ENCODE measurements around the gene FHAD1.

Gene FHAD1

DNA sequence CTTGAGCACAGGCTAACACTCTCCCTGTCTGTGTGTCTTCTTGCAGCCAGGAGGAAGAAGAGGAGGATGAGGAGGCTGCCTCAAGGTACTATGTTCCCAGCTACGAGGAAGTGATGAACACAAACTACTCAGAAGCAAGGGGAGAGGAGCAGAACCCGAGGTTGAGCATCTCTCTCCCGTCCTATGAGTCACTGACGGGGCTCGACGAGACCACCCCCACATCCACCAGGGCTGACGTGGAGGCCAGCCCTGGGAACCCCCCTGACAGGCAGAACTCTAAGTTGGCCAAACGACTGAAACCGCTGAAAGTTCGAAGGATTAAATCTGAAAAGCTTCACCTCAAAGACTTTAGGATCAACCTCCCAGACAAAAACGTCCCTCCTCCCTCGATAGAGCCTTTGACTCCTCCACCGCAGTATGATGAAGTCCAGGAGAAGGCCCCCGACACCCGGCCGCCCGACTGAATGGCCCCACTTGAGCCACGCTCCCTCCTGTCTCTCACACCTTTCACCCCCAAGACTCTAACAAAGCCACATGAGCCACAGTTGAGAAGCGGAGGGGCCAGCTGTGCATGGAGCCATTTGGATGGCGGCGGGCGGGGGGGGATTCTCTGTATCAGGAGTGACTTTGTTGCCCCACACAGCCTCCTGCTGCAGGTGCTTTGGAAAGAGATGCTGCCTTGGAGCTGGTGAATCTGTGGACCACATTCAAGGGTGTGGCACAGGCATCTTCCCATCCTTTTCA lies 27.6 kb upstream of the FHAD1 start:
- Histone ChIP-seq H3K9me3 (ENCODE audit: control insufficient read depth, insufficient read depth, low read depth, low read length) (no peaks in the 10 kb centered on the region; the same call in 1 of the 2 replicates), H3K27me3 (ENCODE audit: control insufficient read depth, insufficient read depth, low read length) (no peaks in the 10 kb centered on the region), H3K9ac (ENCODE audit: low read length) (no peak overlapping the region), H3K36me3 (ENCODE audit: control insufficient read depth, insufficient read depth, low read length) (0 out of 2 replicates have a peak, but pooled peaks cover 12% of the 10 kb centered on the region), H3K4me3 (ENCODE audit: low read depth, low read length) (no peak overlapping the region), H3K27ac (ENCODE audit: low read depth, low read length) (no peak overlapping the region), H3K4me1 (ENCODE audit: control insufficient read depth, insufficient read depth, low read length) (peaks cover 3% of the 10 kb centered on the region; the same call in 1 of the 2 replicates)

DNA sequence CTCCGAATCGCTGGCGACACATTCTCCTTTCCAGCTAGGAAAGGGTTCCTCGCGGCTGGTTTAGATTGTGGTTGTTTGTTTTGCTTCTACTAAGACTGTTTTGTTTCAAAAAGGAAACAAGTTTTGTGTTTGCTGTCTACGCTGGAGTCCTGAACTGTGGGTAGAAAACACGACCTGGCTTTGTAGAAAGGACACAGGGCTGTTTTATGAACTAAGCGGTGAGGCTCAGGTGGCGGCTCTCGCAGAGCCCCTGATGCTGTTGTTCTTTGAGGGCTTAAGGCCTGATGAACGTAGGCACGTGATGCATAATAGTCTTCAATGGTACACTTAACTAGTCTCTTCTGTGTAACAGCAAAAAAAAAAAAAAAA lies 27.0 kb upstream of the FHAD1 start:
- Histone ChIP-seq H3K36me3 (ENCODE audit: control insufficient read depth, insufficient read depth, low read length) (0 out of 2 replicates have a peak, but pooled peaks cover 11% of the 10 kb centered on the region), H3K9ac (ENCODE audit: low read length) (no peak overlapping the region), H3K9me3 (ENCODE audit: control insufficient read depth, insufficient read depth, low read depth, low read length) (no peaks in the 10 kb centered on the region; the same call in 1 of the 2 replicates), H3K27me3 (ENCODE audit: control insufficient read depth, insufficient read depth, low read length) (no peaks in the 10 kb centered on the region), H3K4me1 (ENCODE audit: control insufficient read depth, insufficient read depth, low read length) (peaks cover 1% of the 10 kb centered on the region; the same call in 1 of the 2 replicates), H3K27ac (ENCODE audit: low read depth, low read length) (no peak overlapping the region), H3K4me3 (ENCODE audit: low read depth, low read length) (no peak overlapping the region)

DNA sequence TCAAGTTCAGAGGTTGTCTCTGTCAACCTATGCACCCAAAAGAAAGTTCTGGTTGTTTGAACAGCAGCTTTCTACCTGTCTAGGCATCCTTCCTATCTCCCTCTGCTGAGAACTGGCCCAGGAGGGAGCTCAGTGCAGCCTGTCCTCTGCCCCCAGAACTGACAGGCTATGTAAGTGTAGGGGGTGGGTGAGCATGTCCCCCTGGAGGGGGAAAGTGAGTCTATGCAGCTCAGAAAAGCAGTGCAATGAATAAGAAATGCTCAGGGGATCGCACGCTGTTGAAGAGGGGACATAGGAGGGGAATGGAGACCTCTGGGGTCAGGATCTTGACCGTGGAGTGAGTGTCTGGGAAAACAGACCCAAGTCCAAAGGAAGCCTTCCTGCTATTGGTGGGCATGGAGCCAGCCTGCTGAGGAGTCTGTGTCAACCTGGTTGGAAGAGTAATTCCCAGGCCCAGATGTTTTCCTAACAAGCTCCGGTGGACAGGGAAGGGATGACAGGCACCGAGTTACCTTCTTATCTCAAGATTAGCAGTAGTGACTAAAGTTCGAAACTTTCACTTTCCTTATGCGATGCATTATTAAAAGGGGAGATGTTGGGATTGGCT lies 26.1 kb upstream of the FHAD1 start:
- H3K4me3 ChIP-seq (ENCODE audit: low read depth, low read length): no peak overlapping the region
- no peaks in the 10 kb centered on the region for H3K27me3 ChIP-seq (ENCODE audit: control insufficient read depth, insufficient read depth, low read length)
- H3K27ac ChIP-seq (ENCODE audit: low read depth, low read length): no peak overlapping the region
- no peaks in the 10 kb centered on the region for H3K4me1 ChIP-seq (ENCODE audit: control insufficient read depth, insufficient read depth, low read length)
- H3K9me3 ChIP-seq (ENCODE audit: control insufficient read depth, insufficient read depth, low read depth, low read length): no peaks in the 10 kb centered on the region; the same call in 1 of the 2 replicates
- H3K9ac ChIP-seq (ENCODE audit: low read length): no peak overlapping the region
- 0 out of 2 replicates have a peak, but pooled peaks cover 7% of the 10 kb centered on the region for H3K36me3 ChIP-seq (ENCODE audit: control insufficient read depth, insufficient read depth, low read length)

DNA sequence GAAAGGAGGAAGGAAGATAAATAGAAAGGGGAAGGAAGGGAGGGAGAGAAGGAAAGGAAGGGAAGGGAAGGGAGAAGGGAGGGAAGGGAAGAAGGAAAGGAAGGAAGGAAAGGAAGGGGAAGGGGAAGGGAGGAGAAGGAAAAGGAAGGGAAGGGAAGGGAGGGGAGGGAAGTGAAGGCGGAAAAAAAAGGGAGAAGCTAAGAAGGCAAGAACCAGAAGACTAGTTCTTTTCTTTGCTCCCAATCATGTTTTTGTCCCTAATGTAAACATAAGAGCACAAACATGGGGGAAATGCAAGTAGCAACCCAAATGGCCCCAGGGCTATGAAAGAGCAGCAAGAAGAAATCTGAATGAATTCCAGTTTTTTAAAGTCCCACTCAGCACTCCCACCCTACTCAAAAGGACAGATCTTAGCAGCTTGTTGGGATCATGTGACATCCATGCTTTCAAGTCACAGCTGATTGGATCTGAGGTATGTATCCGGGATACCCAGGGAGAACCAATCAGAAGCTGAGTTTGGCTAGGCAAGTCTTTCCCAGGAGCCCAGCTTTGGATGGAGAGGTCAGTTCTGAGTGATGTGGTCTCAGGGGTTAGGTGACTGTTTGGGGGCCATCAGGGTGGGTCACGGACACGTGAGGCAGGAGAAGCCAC lies 24.2 kb upstream of the FHAD1 start:
- Histone ChIP-seq H3K9me3 (ENCODE audit: control insufficient read depth, insufficient read depth, low read depth, low read length) (no peaks in the 10 kb centered on the region; the same call in 1 of the 2 replicates), H3K27ac (ENCODE audit: low read depth, low read length) (no peak overlapping the region), H3K4me1 (ENCODE audit: control insufficient read depth, insufficient read depth, low read length) (no peaks in the 10 kb centered on the region), H3K4me3 (ENCODE audit: low read depth, low read length) (no peak overlapping the region), H3K36me3 (ENCODE audit: control insufficient read depth, insufficient read depth, low read length) (0 out of 2 replicates have a peak, but pooled peaks cover 7% of the 10 kb centered on the region), H3K9ac (ENCODE audit: low read length) (no peak overlapping the region), H3K27me3 (ENCODE audit: control insufficient read depth, insufficient read depth, low read length) (no peaks in the 10 kb centered on the region)

DNA sequence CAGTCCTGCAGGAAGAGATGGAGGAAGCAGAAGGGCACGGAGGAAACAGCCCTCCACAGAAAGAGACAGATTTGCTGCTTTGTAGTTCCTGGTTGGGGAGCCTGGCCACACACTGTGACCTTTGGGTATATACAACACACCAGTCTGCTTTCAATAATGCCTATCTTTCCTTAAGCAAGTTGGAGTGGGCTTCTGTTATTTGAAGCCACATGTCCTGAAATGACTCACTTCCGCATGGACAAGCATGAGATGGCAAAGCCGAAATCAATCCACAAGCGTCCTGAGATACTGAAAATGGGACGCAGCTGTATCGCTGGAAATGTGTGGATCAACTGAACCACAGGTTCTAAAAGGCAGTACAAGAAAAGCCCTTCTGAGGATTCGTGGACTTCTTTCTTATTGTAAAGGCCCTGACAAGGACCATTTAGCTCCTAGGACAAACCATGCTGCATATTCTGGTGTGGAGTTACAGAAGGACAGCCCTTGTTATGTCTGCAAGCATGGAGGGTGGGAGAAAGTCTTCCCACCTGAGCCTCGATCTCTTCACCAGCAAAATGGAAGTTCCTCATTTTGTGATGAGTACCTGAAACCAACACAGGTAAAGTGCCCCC lies 22.7 kb upstream of the FHAD1 start:
- Histone ChIP-seq H3K9me3 (ENCODE audit: control insufficient read depth, insufficient read depth, low read depth, low read length) (no peaks in the 10 kb centered on the region), H3K4me3 (ENCODE audit: low read depth, low read length) (no peak overlapping the region), H3K36me3 (ENCODE audit: control insufficient read depth, insufficient read depth, low read length) (0 out of 2 replicates have a peak, but pooled peaks cover 4% of the 10 kb centered on the region), H3K27ac (ENCODE audit: low read depth, low read length) (no peak overlapping the region), H3K4me1 (ENCODE audit: control insufficient read depth, insufficient read depth, low read length) (no peaks in the 10 kb centered on the region), H3K27me3 (ENCODE audit: control insufficient read depth, insufficient read depth, low read length) (no peaks in the 10 kb centered on the region), H3K9ac (ENCODE audit: low read length) (no peak overlapping the region)

DNA sequence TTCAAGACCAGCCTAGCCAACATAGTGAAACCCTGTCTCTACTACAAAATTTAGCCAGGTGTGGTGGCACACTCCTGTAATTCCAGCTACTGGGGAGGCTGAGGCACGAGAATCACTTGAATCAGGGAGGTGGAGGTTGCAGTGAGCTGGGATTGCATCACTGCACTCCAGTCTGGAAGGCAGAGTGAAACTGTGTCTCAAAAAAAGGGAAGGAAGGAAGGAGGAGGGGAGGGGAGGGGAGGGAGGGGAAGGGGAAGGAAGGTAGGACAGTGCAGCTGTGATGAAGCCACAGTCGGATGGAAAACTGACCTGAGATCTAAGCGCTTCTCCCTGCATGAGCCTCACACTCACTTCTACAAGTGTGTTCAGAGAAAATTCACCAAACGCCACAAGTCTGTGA lies 22.0 kb upstream of the FHAD1 start:
- Histone ChIP-seq H3K36me3 (ENCODE audit: control insufficient read depth, insufficient read depth, low read length) (no peaks in the 10 kb centered on the region), H3K9ac (ENCODE audit: low read length) (no peak overlapping the region), H3K27ac (ENCODE audit: low read depth, low read length) (no peak overlapping the region), H3K27me3 (ENCODE audit: control insufficient read depth, insufficient read depth, low read length) (no peaks in the 10 kb centered on the region), H3K4me3 (ENCODE audit: low read depth, low read length) (no peak overlapping the region), H3K9me3 (ENCODE audit: control insufficient read depth, insufficient read depth, low read depth, low read length) (no peaks in the 10 kb centered on the region), H3K4me1 (ENCODE audit: control insufficient read depth, insufficient read depth, low read length) (no peaks in the 10 kb centered on the region)

DNA sequence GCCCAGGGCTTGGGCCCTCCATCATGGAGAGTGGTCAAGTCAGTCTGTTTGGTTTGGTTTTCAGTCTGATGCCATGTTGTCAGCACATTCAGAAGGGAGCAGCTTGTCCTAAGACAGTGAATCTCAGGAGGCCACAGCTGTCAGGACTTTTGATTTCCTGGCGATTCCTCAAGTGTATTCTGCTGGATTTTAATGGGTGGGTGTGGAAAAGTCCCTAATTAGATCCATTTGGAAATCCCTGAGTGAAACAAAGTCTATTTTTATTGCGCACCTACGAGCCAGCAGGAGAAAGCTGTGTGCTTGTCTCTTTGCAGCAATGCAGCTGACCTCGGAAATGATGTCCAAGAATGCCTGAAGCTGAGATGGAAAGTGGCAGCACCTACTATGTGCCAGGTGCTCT lies 21.6 kb upstream of the FHAD1 start:
- no peak overlapping the region for H3K4me3 ChIP-seq (ENCODE audit: low read depth, low read length)

DNA sequence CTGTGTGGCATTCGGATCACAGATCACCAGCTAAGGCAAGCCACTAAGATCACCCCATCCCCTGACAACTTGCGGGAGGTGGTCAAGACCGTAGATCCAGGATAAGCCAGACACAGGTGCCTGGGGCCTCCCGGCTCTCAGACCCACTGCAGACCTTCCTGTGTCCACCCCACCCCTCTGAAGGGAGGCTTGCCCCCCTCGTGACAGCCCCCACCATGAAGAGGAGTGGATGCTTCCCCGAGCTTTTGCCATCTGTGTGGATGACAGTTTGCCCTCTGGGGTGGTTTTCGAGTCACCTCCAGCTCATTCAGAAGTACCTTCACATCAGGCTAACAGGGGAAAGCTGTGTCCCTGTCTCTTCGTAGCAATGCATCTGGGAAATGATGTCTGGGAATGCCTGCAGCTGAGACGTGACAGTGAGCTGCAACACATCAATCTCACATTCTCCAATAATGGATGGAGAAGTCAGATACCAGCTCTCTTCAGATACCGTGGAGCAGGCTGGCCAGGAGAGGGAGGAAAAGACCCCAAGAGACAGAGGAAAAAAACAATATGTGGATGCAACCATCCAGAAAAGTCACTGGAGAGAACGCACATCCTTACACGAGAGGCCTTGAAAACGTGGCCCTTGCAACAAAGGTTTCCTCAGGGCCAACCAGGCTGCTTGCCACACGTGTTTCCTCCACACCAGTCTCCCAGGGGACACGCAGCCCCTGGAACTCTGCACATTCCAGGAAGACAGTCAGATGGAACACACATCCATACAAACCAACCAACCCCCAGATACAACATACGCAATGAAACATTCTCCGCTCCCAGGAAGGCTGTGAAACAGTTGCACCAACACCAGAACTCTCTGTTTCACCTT lies 20.4 kb upstream of the FHAD1 start:
- Histone ChIP-seq H3K4me1 (ENCODE audit: control insufficient read depth, insufficient read depth, low read length) (no peaks in the 10 kb centered on the region), H3K27me3 (ENCODE audit: control insufficient read depth, insufficient read depth, low read length) (no peaks in the 10 kb centered on the region), H3K9me3 (ENCODE audit: control insufficient read depth, insufficient read depth, low read depth, low read length) (no peaks in the 10 kb centered on the region), H3K36me3 (ENCODE audit: control insufficient read depth, insufficient read depth, low read length) (no peaks in the 10 kb centered on the region), H3K27ac (ENCODE audit: low read depth, low read length) (no peak overlapping the region), H3K9ac (ENCODE audit: low read length) (no peak overlapping the region), H3K4me3 (ENCODE audit: low read depth, low read length) (no peak overlapping the region)

More for the DNA sequence above, 21.6 kb upstream of the FHAD1 start:
- Histone ChIP-seq H3K9ac (ENCODE audit: low read length) (no peak overlapping the region), H3K4me1 (ENCODE audit: control insufficient read depth, insufficient read depth, low read length) (no peaks in the 10 kb centered on the region), H3K27ac (ENCODE audit: low read depth, low read length) (no peak overlapping the region), H3K27me3 (ENCODE audit: control insufficient read depth, insufficient read depth, low read length) (no peaks in the 10 kb centered on the region), H3K36me3 (ENCODE audit: control insufficient read depth, insufficient read depth, low read length) (no peaks in the 10 kb centered on the region), H3K9me3 (ENCODE audit: control insufficient read depth, insufficient read depth, low read depth, low read length) (no peaks in the 10 kb centered on the region)

DNA sequence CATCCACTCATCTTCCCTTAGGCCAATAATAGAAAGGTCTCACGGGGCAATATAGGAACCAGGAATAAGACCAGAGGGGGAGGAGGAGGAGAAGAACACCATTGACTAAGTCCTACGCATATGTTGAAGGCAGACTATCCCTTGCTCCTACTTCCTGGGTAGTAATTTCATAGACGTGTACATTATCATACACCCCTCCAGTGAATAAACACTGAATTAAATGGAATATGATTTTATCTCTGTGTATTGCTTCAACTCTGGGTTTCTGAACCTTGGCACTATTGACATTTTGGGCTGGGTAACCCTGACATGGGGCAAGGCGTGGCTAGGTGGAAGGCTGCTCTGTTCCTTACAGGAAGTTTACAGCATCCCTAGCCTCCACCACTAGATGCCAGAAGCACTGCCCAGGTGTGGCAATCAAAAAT lies 17.3 kb upstream of the FHAD1 start:
- no peaks in the 10 kb centered on the region for H3K27me3 ChIP-seq (ENCODE audit: control insufficient read depth, insufficient read depth, low read length)
- H3K9ac ChIP-seq (ENCODE audit: low read length): no peak overlapping the region
- no peaks in the 10 kb centered on the region for H3K9me3 ChIP-seq (ENCODE audit: control insufficient read depth, insufficient read depth, low read depth, low read length)
- H3K4me1 ChIP-seq (ENCODE audit: control insufficient read depth, insufficient read depth, low read length): no peaks in the 10 kb centered on the region
- no peak overlapping the region for H3K4me3 ChIP-seq (ENCODE audit: low read depth, low read length)
- H3K27ac ChIP-seq (ENCODE audit: low read depth, low read length): no peak overlapping the region
- H3K36me3 ChIP-seq (ENCODE audit: control insufficient read depth, insufficient read depth, low read length): no peaks in the 10 kb centered on the region

DNA sequence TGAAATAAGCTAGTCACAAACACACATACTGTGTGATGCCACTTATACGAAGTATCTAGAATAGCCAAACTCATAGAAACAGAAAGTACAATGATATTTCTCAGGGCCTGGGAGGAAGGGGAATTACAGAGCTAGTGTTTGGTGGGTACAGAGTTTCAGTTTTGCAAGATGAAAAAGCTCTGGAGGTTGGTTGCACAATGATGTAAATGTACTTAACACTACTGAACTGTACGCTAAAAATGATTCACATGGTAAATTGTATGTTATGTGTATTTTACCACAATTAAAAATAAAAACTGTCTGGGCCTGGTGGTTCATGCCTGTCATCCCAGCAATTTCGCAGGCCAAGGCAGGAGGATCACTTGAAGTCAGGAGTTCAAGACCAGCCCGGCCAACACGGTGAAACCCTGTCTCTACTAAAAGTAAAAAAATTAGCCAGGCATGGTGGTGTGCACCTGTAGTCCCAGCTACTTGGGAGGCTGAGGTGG lies 15.3 kb upstream of the FHAD1 start:
- Histone ChIP-seq H3K27ac (ENCODE audit: low read depth, low read length) (no peak overlapping the region), H3K36me3 (ENCODE audit: control insufficient read depth, insufficient read depth, low read length) (no peaks in the 10 kb centered on the region), H3K27me3 (ENCODE audit: control insufficient read depth, insufficient read depth, low read length) (no peaks in the 10 kb centered on the region), H3K9ac (ENCODE audit: low read length) (no peak overlapping the region), H3K9me3 (ENCODE audit: control insufficient read depth, insufficient read depth, low read depth, low read length) (no peaks in the 10 kb centered on the region), H3K4me3 (ENCODE audit: low read depth, low read length) (no peak overlapping the region), H3K4me1 (ENCODE audit: control insufficient read depth, insufficient read depth, low read length) (no peaks in the 10 kb centered on the region)

All from HUES6 (cell line).